ENCODE data around the gene ATF7IP2.

GRCh38 chr16:10362077-10362863 lies 23.6 kb upstream of the ATF7IP2 start:
- TF ChIP-seq POLR2AphosphoS5 (IDR thresholded peaks at IDR 0.05; ENCODE audit: low read depth, low read length) (no peak), POLR2A (IDR thresholded peaks at IDR 0.05; ENCODE audit: low read depth, low read length) (no peak), TAF1 (IDR thresholded peaks at IDR 0.05; ENCODE audit: borderline replicate concordance, low read depth, low read length) (no peak)

Measured in GM12892 (cell line).